WTC11 (cell line): Measurements from ENCODE around the gene HERPUD2.

Experiments used
- ATF2 ChIP-seq: sonication (generic); formaldehyde crosslinking; IDR thresholded peaks from 2 replicates; pipeline ENCODE4 v1.8.1; 2022; ENCODE audit warnings: low read depth, missing genetic modification reagents, borderline replicate concordance
- TF ChIP-seq, protein P1 (sequence below): sonication (generic); formaldehyde crosslinking; conservative IDR thresholded peaks from 2 replicates; pipeline ENCODE4 v1.8.1; 2023; ENCODE audit warnings: mild to moderate bottlenecking, low read depth, missing genetic modification reagents, moderate library complexity

DNA sequence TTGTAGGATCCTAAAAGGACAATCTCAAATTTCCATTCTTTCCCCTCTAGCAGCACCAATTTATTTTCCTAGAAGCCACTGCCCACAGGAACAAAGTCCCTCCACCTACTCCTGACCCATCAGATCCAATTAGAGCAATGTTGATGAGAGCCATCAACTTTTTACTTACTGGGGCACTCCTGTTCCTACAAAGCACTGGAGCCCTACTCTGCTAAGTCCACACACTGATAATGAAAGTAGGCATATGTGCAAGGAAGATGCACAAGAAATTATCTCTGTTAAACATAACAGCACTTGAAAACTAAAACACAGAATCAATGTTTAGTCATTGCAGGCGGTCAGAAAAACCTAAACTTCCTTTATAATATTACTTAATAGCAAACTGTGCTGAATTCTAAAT, 3.6 kb downstream of the HERPUD2 start:
- TF ChIP-seq ATF2 (CRISPR knock-in tag), result no peak
- TF ChIP-seq, protein P1, sequence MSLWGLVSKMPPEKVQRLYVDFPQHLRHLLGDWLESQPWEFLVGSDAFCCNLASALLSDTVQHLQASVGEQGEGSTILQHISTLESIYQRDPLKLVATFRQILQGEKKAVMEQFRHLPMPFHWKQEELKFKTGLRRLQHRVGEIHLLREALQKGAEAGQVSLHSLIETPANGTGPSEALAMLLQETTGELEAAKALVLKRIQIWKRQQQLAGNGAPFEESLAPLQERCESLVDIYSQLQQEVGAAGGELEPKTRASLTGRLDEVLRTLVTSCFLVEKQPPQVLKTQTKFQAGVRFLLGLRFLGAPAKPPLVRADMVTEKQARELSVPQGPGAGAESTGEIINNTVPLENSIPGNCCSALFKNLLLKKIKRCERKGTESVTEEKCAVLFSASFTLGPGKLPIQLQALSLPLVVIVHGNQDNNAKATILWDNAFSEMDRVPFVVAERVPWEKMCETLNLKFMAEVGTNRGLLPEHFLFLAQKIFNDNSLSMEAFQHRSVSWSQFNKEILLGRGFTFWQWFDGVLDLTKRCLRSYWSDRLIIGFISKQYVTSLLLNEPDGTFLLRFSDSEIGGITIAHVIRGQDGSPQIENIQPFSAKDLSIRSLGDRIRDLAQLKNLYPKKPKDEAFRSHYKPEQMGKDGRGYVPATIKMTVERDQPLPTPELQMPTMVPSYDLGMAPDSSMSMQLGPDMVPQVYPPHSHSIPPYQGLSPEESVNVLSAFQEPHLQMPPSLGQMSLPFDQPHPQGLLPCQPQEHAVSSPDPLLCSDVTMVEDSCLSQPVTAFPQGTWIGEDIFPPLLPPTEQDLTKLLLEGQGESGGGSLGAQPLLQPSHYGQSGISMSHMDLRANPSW, result no peak
